GM10266 (cell line): Measurements from ENCODE around the gene KRT33B.
"Not testable (repeated sequence)": the region's sequence is repeated elsewhere in the genome, so short reads cannot be mapped to it uniquely, and the experiment has no call there.

Experiments
- DNase-seq: peaks from one replicate; pipeline ENCODE4 v3.0.0; 2012; ENCODE audit errors: extremely low spot score
- TF ChIP-seq, protein P1 (sequence below): IDR thresholded peaks from 2 replicates; pipeline ENCODE4 v1.5.1; 2012; ENCODE audit warnings: mild to moderate bottlenecking, low read depth; ENCODE audit not compliant: control insufficient read depth, insufficient read depth; ENCODE audit errors: missing control alignments

Gene KRT33B

GRCh38 chr17:41360296-41360995, 9.2 kb downstream of the KRT33B start:
- TF ChIP-seq, protein P1, sequence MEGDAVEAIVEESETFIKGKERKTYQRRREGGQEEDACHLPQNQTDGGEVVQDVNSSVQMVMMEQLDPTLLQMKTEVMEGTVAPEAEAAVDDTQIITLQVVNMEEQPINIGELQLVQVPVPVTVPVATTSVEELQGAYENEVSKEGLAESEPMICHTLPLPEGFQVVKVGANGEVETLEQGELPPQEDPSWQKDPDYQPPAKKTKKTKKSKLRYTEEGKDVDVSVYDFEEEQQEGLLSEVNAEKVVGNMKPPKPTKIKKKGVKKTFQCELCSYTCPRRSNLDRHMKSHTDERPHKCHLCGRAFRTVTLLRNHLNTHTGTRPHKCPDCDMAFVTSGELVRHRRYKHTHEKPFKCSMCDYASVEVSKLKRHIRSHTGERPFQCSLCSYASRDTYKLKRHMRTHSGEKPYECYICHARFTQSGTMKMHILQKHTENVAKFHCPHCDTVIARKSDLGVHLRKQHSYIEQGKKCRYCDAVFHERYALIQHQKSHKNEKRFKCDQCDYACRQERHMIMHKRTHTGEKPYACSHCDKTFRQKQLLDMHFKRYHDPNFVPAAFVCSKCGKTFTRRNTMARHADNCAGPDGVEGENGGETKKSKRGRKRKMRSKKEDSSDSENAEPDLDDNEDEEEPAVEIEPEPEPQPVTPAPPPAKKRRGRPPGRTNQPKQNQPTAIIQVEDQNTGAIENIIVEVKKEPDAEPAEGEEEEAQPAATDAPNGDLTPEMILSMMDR, result no peak
- no peak for DNase-seq

GRCh38 chr17:41354536-41354935, 15.1 kb downstream of the KRT33B start:
- DNase-seq, result no peak

DNA sequence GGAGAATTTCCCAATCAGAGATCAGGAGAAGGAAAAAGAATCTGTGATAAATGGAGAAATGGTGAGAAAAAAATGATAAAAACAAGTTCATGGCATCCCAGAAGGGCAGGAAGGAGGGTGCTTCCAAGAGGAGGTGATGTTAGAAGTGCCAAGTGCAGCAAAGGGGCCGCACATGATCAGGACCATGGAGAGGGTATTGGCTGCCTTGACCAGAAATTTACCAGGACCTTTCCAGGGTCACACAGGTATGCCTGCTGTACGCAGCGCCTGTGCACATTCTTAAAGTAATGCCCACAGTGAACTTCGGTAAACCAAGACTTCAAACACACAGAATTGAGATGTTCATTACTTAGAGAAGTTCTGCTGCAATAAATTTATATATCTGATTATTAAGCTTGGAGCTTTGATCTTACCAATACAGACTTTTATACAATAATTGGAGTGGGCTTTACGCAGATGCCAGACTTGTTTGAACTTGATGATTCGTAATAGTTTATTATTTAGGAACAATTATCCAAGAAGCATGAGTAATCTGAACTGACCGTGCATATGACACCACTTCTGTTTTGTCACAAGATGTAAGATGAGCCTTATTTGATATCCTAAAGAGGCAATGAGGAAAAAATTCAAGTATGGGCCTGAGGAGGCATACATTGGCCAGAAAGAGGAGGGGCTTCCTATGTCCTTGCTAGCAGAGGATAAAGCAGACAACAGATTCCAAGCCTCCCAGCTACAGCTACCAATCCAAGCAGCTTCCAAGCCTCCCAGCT, 16.8 kb downstream of the KRT33B start:
- DNase-seq, result no peak
- TF ChIP-seq, protein P1, result no peak

More at GRCh38 chr17:41354536-41354935, 15.1 kb downstream of the KRT33B start:
- TF ChIP-seq, protein P1, result no peak

- TF ChIP-seq, protein P1, result no peak
These were observed 18.4 kb downstream of the KRT33B start for GRCh38 chr17:41351177-41351576.

DNA sequence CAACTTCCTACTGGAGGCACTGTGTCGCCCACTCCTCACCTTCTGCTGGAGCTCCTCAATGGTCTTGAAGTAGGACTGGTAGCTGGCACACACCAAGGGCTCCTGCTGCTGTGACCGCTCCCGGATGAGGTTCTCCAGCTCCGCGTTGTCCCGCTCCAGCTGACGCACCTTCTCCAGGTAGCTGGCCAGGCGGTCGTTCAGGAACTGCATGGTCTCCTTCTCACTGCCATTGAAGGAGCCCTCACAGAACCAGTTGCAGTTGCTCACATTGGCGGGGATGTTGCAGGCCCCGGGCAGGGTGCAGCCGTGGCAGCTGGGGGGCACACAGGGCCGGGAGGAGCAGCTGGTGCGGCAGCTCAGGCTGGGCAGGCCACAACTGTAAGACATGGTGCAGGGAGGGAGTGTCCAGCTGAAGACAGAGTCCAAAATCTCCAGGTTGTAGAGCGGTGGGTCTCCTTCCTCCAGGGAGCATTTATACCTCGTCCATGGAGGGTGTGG, 19.2 kb downstream of the KRT33B start, which contains the start of gene KRT33A:
Gene KRT33A (minus strand): TSS at position 448 of the 498 bp plus-strand sequence. CDS start 61 bp downstream, at position 387.
- not testable (repeated sequence) for DNase-seq

More at GRCh38 chr17:41351177-41351576, 18.4 kb downstream of the KRT33B start:
- no peak for DNase-seq

DNA sequence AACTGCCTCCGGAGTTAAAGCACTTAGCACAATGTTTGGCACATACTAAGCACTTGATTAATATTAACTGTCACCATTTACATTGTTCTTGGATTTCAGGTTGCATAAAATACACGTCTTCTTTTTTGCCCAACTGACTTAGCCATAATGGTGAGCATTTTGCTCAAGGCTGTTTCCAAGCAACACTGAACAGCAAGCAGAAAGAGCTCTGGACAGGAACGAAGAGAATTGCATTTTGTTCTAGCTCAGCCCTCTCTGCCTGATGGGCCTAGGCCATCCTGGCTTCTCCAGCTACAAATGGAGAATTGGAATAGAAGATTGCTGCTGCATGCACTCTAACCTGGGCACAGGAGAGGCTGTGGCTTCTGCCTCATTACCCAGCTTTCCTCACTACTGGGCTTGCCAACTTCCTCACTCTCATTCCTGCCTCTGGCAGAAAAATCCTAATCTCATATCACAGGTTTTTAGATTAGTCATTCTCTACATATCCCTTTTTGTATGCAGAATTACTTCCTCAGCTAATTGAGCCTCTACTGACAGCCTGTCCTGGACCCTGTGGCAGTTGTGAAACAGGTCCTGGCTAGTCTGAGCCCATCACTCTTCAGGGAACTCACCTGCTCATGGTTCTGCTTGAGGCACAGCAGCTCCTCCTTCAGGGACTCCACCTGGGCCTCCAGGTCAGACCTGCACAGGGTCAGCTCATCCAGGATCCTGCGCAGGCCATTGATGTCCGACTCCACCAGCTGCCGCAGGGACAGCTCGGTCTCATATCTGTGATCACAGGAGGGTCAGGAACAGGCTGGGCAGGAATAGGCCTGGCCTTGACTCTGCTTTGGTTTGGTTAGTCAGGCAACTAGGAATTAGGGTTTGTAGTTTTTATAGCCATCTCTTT, 21.5 kb downstream of the KRT33B start:
- TF ChIP-seq, protein P1, result no peak
- no peak for DNase-seq

DNA sequence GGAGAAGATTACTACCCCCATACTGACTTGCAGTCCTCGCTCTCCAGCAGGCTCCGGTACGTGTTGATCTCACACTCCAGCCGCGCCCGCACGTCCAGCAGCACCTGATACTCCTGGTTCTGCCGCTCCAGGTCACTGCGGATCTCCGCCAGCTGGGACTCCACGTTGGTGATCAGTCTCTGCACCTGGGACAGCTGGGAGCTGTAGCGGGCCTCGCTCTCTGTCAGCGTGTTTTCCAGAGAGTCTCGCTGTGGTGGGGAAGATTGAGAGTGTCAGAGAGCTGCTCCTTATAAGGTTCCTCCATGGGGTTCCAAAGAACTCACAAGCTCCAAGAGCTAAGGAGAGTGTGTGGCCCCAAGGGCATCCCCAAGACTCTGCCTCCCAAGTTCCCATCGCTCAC, 23.2 kb downstream of the KRT33B start:
- not testable (repeated sequence) for DNase-seq
